NCI-H2171 (cell line): Measurements from ENCODE around the gene FGF3.

ENCODE experiments used
- DNase-seq: peaks from one replicate; lab custom pipeline; 2025; lab: John Stamatoyannopoulos, UW

FGF3 gene

GRCh38 chr11:69804769-69805508 lies 14.3 kb downstream of the FGF3 start:
- DNase-seq, result no peak

GRCh38 chr11:69803604-69804218 lies 15.5 kb downstream of the FGF3 start:
- DNase-seq, result no peak

GRCh38 chr11:69803022-69803421 lies 16.2 kb downstream of the FGF3 start:
- no peak for DNase-seq

DNA sequence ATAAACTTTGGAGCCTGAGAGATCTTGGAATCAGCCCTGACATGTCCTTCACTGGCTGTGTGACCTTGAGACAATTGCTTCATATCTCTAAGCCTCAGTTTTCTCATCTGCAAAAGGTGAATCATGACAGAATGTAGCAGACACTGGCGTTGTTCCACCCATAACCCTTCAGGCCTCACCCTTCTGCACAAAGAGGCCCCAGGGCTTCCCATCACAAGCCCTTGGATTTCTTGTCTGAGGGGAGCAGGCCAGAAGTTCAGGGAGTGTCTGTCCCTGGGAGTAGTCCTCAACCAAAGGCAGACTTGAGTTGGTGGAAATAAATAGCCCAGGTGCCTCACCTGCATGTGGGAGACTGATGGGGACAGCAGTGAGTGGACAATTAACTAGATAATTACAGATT lies 16.6 kb downstream of the FGF3 start:
- DNase-seq, result no peak

- DNase-seq, result no peak
These were observed 17.5 kb downstream of the FGF3 start for GRCh38 chr11:69801513-69802335.

GRCh38 chr11:69800278-69800677 lies 18.9 kb downstream of the FGF3 start:
- DNase-seq, result no peak

DNA sequence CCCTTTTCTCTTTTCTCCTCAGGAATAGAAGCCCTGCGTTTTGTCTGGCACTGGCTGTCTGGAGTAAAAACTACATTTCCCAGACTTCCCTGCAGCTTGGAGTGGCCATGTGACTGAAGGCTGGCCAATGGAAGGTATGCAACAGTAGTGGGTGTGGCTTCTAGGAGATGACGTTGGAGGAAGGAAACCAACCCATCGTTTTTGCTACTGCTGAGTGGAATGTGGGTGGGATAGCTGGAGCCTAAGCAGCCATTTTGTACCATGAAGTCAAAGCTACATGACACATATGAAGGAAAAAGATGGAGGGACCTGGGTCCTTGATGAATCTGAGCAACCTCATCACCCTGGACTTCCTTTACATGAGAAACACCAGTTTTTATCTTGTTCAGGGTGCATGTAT lies 19.6 kb downstream of the FGF3 start:
- no peak for DNase-seq

DNA sequence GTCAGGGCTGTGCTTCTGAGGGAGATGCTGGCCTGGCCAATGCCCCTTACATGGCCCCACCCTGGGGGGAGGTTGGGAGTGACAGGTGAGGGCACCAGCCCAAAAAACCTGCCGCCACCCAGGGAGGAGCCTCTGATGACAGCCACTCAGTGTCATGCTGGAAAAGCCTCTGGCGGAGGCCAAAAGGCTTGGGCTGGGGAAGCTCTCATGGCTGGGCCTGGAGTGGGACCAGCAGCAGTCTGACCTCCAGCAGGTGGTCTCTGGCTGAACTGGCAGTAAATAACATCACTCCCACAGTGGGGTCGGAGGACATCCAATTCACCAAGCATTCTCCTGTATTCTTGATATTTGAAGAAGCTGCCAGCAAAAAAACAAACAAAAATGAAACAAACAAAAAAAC lies 20.1 kb downstream of the FGF3 start:
- no peak for DNase-seq

DNA sequence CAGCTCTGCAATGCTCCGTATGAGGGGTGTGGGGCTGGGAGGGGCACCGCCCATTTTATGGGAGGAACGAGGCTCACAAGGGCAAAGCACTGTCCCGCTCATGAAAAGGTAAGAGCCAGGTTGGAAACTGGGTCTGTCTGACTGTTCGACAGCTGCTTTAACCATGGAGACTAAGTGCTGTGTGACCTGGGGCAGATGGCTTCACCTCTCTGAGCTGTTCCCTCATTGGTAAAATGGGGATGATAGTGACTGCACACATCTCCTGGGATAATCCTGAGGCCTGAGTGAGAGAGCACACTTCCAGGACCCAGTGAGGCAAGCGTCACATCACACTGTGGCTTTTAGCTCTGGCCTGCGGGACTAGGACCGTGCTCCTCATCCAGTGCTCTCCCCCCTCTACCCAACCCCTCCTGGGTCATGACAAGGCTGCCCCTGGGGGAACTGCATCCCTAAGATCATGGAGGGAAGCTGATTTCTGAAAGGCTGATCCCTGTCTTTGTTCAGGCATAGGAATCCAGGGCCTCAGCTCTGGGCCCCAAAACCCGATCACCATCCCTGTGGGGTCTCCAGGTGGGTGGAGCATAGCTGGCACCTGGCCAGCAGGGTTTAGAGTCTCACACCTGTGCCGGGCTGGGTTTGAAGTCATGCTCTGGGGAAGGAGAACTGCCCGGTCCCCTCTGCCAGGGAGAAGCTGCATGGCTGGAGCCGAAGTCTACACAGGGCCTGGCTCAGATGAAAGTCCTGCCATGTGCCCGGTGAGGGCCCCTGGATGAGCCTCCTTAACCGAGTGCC lies 21.3 kb downstream of the FGF3 start:
- DNase-seq, result no peak

GRCh38 chr11:69797156-69797555 lies 22.1 kb downstream of the FGF3 start:
- no peak for DNase-seq

DNA sequence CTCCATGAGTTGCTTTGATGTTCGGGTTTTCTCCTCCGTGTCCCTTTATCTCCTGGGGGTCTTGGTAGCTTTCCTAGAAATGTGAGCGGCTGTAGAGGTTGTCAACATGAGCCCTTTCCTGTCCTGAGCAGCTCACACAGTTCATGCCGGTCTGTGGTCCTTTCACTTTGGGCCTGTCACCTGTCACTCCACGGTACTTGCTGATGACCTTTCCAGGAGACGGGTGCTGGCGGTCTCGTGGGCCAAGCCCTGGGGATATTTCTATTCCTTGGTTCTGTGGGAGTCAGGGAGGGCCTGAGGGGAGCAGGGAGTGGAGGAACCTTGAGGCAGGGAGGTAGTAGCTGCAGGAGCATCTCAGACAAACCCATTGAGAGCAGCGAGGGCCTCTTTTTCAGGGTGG lies 23.2 kb downstream of the FGF3 start:
- no peak for DNase-seq

- DNase-seq, result no peak
These were observed 27.7 kb downstream of the FGF3 start for GRCh38 chr11:69791276-69792180.

- DNase-seq, result no peak
These were observed 30.3 kb downstream of the FGF3 start for GRCh38 chr11:69788956-69789355.

DNA sequence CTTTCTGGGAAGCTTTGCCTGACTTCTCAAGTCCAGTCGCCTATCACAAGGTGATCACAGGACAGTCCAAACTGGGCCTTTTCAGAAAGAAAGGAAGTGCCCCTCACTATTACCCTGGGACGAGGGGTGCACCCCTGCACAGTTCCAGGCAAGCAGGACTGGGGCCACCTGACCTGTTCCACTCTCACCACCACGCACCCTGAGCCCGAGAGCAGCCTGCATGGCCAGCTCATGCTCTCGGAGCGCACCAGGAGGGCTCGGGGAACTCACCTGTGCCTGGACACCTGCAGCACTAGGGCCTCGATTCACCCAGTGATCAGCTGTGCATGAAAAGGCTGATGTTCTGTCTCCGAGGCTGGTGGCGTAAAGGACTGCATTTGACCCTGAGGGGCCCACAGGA lies 31.3 kb downstream of the FGF3 start:
- DNase-seq, result no peak

DNA sequence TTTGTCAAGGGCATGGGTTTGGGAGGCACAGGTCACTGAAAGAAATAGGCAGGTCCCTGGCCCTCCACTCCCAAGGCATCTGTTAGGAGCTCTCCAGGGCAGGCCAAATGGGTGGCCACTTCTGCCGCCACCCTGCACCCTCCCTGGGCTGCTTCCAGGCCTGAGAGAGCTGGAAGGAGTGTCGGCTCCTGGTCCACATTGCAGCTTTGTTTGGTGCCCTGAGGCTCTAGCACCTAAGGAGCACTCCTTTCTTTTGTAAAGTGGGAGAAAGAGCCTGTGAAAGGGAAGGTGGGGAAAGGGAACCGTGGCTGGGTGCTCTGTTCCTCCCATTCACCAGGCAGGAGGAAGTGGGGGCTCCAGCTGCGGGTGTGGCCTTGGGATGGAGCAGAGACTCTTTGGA lies 31.8 kb downstream of the FGF3 start:
- no peak for DNase-seq

DNA sequence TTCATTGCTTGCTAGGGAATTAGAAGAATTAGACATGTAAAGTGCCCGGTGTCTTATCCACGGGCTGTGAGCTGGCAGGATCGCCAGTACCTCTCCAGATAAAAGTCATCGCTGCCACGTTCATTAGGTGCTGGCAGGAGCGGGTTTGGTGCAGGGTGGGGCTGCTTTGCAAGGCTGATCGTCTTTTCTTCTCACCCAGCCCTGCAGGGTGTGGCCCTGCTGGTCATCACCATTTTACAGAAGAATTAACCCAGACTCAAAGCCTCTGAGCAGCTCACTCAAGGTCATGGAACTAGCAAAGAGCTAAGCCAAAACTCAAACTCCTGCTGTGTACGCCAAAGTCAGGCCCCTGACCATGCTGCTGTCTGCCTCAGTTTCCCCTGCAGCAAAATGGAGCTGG lies 38.0 kb downstream of the FGF3 start:
- DNase-seq, result no peak

DNA sequence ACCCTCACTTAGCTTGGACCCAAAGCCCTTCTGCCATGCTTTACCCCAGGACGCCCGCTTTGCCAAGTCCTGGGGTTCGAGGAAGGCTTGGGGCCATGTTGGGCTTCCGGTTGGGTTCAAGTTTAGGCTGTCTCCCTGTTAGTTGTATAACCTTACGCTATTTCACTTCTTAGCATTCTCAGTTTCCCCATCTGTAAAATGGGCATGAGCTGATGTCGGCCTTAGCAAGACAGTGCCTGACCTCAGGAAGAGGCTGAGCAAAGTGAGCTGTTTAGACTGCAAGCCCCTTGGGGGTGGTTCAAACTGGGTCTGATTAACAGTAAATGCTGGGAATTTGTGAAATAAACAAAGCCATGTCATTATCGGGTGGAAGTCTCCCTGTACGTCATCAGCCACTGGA lies 40.8 kb downstream of the FGF3 start:
- no peak for DNase-seq

GRCh38 chr11:69775163-69775755 lies 44.0 kb downstream of the FGF3 start, which contains the start of gene FGF4:
FGF4 (minus strand) TSS chr11:69775341; CDS start chr11:69775084, 257 bp downstream.
- no peak for DNase-seq

DNA sequence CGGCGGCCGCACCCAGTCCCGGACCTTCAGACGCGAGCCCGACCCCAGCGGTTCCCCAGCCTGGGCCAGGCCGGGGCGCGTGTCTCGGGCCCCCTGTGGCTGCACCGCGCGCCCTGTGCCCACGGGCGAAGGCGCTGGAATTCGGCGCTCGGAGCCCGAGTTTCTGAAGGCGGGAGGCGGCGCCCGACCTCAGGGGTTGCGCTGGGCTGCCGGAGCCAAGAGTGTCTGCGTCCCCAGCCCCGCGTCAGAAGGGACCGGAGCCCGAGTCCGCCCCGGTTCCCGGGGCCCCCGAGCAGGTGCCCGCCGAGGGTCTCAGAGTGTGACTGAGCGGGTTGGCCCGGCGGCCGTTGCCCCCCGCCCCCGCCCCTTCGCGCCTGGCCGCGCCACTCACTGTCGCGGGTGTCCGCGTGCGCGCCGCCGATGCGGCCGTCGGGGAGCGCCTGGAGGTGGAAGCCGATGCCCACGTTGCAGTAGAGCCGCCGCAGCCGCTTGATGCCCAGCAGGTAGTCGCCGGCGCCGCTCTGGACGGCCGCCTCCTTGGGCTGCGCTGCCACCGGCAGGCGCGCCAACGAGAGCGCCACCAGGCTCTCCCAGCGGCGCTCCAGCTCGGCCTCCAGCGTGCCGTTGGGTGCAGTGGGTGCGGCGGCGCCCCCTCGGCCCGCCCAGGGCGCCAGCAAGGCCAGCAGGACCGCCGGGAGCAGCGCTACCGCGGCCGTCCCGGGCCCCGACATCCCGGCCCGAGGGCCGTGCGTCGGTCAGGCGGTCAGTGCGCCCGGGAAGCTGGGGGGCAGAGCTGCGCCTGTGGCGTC lies 44.7 kb downstream of the FGF3 start:
- no peak for DNase-seq
